ENCODE measurements around the gene ROR1. TPM values are rescaled to one million over a fixed set of nuclear protein-coding genes. Genes with fewer than 3 reads are reported as not detected.
A peak's percentile ranks its signal among the peaks of the same experiment; 100 is the strongest.

Gene ROR1
- total RNA-seq, 1 experiment from 2014 or later, result 2.7 TPM

DNA sequence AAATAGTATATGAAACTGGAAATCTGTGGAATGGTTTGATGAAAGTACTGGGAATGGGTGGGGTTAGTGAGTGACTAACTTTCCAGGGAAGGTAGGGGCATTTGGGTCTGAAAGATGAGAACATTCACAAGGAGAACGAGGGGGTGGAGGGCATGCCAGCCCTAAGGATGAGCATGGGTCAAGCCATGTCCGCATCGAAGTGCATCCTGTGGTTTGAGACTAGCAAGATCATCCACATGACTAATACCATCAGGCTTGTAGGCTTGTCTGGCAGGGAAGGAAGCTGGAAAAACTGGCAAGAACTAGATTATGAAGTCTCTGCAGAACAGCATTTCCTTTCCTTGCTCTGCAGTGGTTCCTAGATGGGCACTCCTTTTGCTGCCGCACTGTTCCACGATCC is 359.2 kb downstream of the ROR1 start:
- DNase-seq (ENCODE audit: low read depth, low spot score), result peak; percentile 27
- ChIA-PET CTCF (interaction anchor here (1.1 to 1.7 kb wide), 2 partner anchors 198 to 441 kb away, joined by 3 to 6 read pairs; no protein-coding TSS in a partner anchor), POLR2A (no interaction called here), RAD21 (ENCODE audit: low non-redundant PET in 1 of 2, low total read pairs in 2 of 2, uncharacterized antibody in 2 of 2, unreplicated experiment in 2 of 2) (interaction anchor here in 1 of 2 experiments (0.7 kb wide), 1 partner anchor 441 kb away, joined by 3 read pairs; no protein-coding TSS in a partner anchor)
- Histone ChIP-seq H3K9me3 (ENCODE audit: control insufficient read depth in 1 of 2, insufficient read depth in 1 of 2, low read depth in 1 of 2, low read length in 2 of 2) (no peaks in the 10 kb centered on the region), H3K27ac (ENCODE audit: low read depth, low read length) (no peak overlapping the region), H3K9me2 (ENCODE audit: insufficient read depth) (no peaks in the 10 kb centered on the region), H4K20me1 (ENCODE audit: insufficient read depth) (no peaks in the 10 kb centered on the region), H3K4me1 (ENCODE audit: control insufficient read depth in 1 of 2, insufficient read depth in 2 of 2, low read length in 2 of 2) (peaks cover 0 to 12% of the 10 kb centered on the region in 2 experiments; a peak in 2 of 4 replicates), H3K36me3 (ENCODE audit: control insufficient read depth in 1 of 2, insufficient read depth in 2 of 2, low read length in 2 of 2) (no peaks in the 10 kb centered on the region), H3K27me3 (ENCODE audit: insufficient read depth, low read length) (no peaks in the 10 kb centered on the region), H3K9ac (ENCODE audit: low read length) (no peak overlapping the region), H2AFZ (ENCODE audit: low read depth, low read length, poor library complexity, severe bottlenecking) (no peak overlapping the region), H3K4me3 (replicated peaks in 1 of 2; ENCODE audit: low read depth in 1 of 2, low read length in 2 of 2) (no peak overlapping the region), H3K79me2 (ENCODE audit: insufficient read depth, low read length) (no peaks in the 10 kb centered on the region), H3K4me2 (ENCODE audit: low read length) (peak overlapping the region; percentile 46)
- intact Hi-C loops (cut with micrococcal nuclease), result no loop called here
- no TSS peak for BruUV-seq (replicated peaks)
- peak; percentile 56; the same call in 1 of the 2 replicates for TF ChIP-seq SP1 (IDR thresholded peaks at IDR 0.05; ENCODE audit: low read depth)
- peak; percentile 39; the same call in 1 of the 2 replicates for TF ChIP-seq FOSL1 (IDR thresholded peaks at IDR 0.05; ENCODE audit: low read depth)
- TF ChIP-seq CBX3 (IDR thresholded peaks at IDR 0.05; ENCODE audit: low read depth), result no peak
- peak; percentile 53; the same call in 1 of the 2 replicates for TF ChIP-seq EGR1 (IDR thresholded peaks at IDR 0.05; ENCODE audit: low read depth)
- TF ChIP-seq MAX (IDR thresholded peaks at IDR 0.05), result peak; percentile 37; the same call in 1 of the 2 replicates
- no peak for TF ChIP-seq ATF3 (IDR thresholded peaks at IDR 0.05)
- TF ChIP-seq POLR2AphosphoS5 (IDR thresholded peaks at IDR 0.05; ENCODE audit: low read depth, low read length), result no peak
- TF ChIP-seq JUND (IDR thresholded peaks at IDR 0.05), result peak; percentile 49; the same call in 1 of the 2 replicates
- 0 out of 2 replicates have a peak, but pooled peaks have one; percentile 22 for TF ChIP-seq SRF (IDR thresholded peaks at IDR 0.05; ENCODE audit: low read depth)
- TF ChIP-seq POLR2A (IDR thresholded peaks at IDR 0.05; ENCODE audit: borderline replicate concordance, extremely low read depth, insufficient read depth, insufficient read length), result no peak
- TF ChIP-seq CEBPB (IDR thresholded peaks at IDR 0.05; ENCODE audit: low read depth), result no peak
- peak; percentile 58 for ATAC-seq

All from HCT116 (cell line).